GM12878 (cell line): ENCODE measurements around the gene ZNF140. TPM values are rescaled to one million over a fixed set of nuclear protein-coding genes. Genes with fewer than 3 reads are reported as not detected.

Experiments
- CHD2 ChIP-seq: IDR thresholded peaks from 2 replicates; pipeline ENCODE4 v1.6.1; 2011; ENCODE audit warnings: low read depth, low read length, improper control_type of control experiment, borderline replicate concordance
- JUNB ChIP-seq: IDR thresholded peaks from 2 replicates; pipeline ENCODE4 v1.6.1; 2016; ENCODE audit warnings: antibody characterized with exemption, mild to moderate bottlenecking
- KDM1A ChIP-seq: fragments of 200-600 bp; sonication (generic); IDR thresholded peaks from 2 replicates; pipeline ENCODE4 v1.6.1; 2016; ENCODE audit warnings: borderline replicate concordance
- MYC ChIP-seq: IDR thresholded peaks from 2 replicates; pipeline ENCODE4 v1.6.1; 2011; ENCODE audit warnings: mild to moderate bottlenecking, low read length, moderate library complexity, inconsistent platforms; ENCODE audit not compliant: insufficient read depth, insufficient replicate concordance, insufficient read length, severe bottlenecking
- NBN ChIP-seq: fragments of 450-650 bp; IDR thresholded peaks from 2 replicates; pipeline ENCODE4 v1.6.1; 2016
- RB1 ChIP-seq: fragments of 450-650 bp; formaldehyde crosslinking; IDR thresholded peaks from 2 replicates; pipeline ENCODE4 v1.6.1; 2017; ENCODE audit warnings: mild to moderate bottlenecking, borderline replicate concordance
- SREBF1 ChIP-seq: IDR thresholded peaks from 2 replicates; pipeline ENCODE4 v1.6.1; 2012; ENCODE audit warnings: mild to moderate bottlenecking, low read length
- TBL1XR1 ChIP-seq: IDR thresholded peaks from 2 replicates; pipeline ENCODE4 v1.6.1; 2012; ENCODE audit warnings: low read depth, low read length, improper control_type of control experiment
- polyA plus RNA-seq, 11 experiments: library from polyadenylated mRNA; depleted of rRNA in 4 of 11; unstranded in 6 of 11; stranded (reverse) in 5 of 11; fragments of >200 nt; fragmentation: Nextera tagmentation in 4 of 11; fragmentation: Illumina TruSeq in 1 of 11; extraction: Ambion mirVana in 4 of 11; extraction: Trizol in 1 of 11; gene quantifications; 1 replicate in 1 of 11; 2 replicates in 10 of 11; pipeline versions ENCODE4 v1.2.1 to v1.2.3, GENCODE V29; 2011 to 2016; ENCODE audit warnings: inconsistent platforms in 2 of 11, missing spikeins in 2 of 11, low read depth in 1 of 11
- total RNA-seq, 4 experiments: library from RNA; depleted of rRNA in 3 of 4; stranded (reverse); fragments of >200 nt in 3 of 4; fragmentation: Illumina TruSeq in 1 of 4; extraction: Trizol in 1 of 4; gene quantifications; 2 replicates each; pipeline versions ENCODE4 v1.2.1 to v1.2.3, GENCODE V29; 2013 to 2021
- TF ChIP-seq, protein P1 (sequence below): fragments of 450-650 bp; IDR thresholded peaks from 2 replicates; pipeline ENCODE4 v1.6.1; 2016; ENCODE audit warnings: mild to moderate bottlenecking
- TF ChIP-seq, protein P2 (sequence below): fragments of 450-650 bp; conservative IDR thresholded peaks from 2 replicates; pipeline ENCODE4 v1.6.1; 2017; ENCODE audit warnings: mild to moderate bottlenecking, moderate library complexity
- TF ChIP-seq, protein P3 (sequence below): fragments of 450-650 bp; IDR thresholded peaks from 2 replicates; pipeline ENCODE4 v1.6.1; 2017; ENCODE audit warnings: antibody characterized with exemption, mild to moderate bottlenecking, moderate library complexity
- TF ChIP-seq, protein P4 (sequence below): fragments of 450-650 bp; IDR thresholded peaks from 2 replicates; pipeline ENCODE4 v1.6.1; 2016; ENCODE audit warnings: mild to moderate bottlenecking, moderate library complexity, borderline replicate concordance
- TF ChIP-seq, protein P5 (sequence below): fragments of 450-650 bp; IDR thresholded peaks from 2 replicates; pipeline ENCODE4 v1.6.1; 2016; ENCODE audit warnings: mild to moderate bottlenecking
- TF ChIP-seq, protein P6 (sequence below): fragments of 450-650 bp; IDR thresholded peaks from 2 replicates; pipeline ENCODE4 v1.6.1; 2017; ENCODE audit warnings: mild to moderate bottlenecking, low read depth, inconsistent platforms; ENCODE audit not compliant: poor library complexity, severe bottlenecking

The ZNF140 gene
- total and polyA plus RNA-seq, 10 of the 15 experiments (the other 5 are each of a cell fraction or from before 2014, with no cell fraction given), result 6.8 to 21.2 (median 14.7) TPM

DNA sequence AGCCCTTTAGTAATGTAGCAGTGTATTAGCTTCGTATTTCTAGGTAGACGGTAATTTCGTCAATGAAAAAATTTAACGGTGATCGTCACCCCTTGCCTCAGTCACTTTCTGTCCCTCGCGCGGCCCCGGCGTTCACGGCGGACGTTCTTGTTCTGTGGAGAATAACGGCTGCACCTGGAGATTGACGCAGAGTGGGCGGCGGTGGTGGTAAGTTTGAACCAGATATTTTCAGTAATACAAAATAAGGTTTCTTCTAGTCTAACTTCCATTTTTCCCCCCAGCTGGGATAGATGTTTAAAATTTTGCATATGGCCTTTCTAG lies 50.0 kb downstream of the ZNF140 start (continued):
- TF ChIP-seq, protein P1, sequence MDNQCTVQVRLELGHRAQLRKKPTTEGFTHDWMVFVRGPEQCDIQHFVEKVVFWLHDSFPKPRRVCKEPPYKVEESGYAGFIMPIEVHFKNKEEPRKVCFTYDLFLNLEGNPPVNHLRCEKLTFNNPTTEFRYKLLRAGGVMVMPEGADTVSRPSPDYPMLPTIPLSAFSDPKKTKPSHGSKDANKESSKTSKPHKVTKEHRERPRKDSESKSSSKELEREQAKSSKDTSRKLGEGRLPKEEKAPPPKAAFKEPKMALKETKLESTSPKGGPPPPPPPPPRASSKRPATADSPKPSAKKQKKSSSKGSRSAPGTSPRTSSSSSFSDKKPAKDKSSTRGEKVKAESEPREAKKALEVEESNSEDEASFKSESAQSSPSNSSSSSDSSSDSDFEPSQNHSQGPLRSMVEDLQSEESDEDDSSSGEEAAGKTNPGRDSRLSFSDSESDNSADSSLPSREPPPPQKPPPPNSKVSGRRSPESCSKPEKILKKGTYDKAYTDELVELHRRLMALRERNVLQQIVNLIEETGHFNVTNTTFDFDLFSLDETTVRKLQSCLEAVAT, result peak; percentile 33
- TF ChIP-seq, protein P2, sequence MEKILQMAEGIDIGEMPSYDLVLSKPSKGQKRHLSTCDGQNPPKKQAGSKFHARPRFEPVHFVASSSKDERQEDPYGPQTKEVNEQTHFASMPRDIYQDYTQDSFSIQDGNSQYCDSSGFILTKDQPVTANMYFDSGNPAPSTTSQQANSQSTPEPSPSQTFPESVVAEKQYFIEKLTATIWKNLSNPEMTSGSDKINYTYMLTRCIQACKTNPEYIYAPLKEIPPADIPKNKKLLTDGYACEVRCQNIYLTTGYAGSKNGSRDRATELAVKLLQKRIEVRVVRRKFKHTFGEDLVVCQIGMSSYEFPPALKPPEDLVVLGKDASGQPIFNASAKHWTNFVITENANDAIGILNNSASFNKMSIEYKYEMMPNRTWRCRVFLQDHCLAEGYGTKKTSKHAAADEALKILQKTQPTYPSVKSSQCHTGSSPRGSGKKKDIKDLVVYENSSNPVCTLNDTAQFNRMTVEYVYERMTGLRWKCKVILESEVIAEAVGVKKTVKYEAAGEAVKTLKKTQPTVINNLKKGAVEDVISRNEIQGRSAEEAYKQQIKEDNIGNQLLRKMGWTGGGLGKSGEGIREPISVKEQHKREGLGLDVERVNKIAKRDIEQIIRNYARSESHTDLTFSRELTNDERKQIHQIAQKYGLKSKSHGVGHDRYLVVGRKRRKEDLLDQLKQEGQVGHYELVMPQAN, result 0 out of 2 replicates have a peak, but pooled peaks have one; percentile 2
- no peak for TF ChIP-seq SREBF1
- TF ChIP-seq, protein P3, sequence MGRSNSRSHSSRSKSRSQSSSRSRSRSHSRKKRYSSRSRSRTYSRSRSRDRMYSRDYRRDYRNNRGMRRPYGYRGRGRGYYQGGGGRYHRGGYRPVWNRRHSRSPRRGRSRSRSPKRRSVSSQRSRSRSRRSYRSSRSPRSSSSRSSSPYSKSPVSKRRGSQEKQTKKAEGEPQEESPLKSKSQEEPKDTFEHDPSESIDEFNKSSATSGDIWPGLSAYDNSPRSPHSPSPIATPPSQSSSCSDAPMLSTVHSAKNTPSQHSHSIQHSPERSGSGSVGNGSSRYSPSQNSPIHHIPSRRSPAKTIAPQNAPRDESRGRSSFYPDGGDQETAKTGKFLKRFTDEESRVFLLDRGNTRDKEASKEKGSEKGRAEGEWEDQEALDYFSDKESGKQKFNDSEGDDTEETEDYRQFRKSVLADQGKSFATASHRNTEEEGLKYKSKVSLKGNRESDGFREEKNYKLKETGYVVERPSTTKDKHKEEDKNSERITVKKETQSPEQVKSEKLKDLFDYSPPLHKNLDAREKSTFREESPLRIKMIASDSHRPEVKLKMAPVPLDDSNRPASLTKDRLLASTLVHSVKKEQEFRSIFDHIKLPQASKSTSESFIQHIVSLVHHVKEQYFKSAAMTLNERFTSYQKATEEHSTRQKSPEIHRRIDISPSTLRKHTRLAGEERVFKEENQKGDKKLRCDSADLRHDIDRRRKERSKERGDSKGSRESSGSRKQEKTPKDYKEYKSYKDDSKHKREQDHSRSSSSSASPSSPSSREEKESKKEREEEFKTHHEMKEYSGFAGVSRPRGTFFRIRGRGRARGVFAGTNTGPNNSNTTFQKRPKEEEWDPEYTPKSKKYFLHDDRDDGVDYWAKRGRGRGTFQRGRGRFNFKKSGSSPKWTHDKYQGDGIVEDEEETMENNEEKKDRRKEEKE, result no peak
- no peak for TF ChIP-seq RB1
- no peak for TF ChIP-seq KDM1A
- no peak for TF ChIP-seq TBL1XR1
- TF ChIP-seq, protein P4, sequence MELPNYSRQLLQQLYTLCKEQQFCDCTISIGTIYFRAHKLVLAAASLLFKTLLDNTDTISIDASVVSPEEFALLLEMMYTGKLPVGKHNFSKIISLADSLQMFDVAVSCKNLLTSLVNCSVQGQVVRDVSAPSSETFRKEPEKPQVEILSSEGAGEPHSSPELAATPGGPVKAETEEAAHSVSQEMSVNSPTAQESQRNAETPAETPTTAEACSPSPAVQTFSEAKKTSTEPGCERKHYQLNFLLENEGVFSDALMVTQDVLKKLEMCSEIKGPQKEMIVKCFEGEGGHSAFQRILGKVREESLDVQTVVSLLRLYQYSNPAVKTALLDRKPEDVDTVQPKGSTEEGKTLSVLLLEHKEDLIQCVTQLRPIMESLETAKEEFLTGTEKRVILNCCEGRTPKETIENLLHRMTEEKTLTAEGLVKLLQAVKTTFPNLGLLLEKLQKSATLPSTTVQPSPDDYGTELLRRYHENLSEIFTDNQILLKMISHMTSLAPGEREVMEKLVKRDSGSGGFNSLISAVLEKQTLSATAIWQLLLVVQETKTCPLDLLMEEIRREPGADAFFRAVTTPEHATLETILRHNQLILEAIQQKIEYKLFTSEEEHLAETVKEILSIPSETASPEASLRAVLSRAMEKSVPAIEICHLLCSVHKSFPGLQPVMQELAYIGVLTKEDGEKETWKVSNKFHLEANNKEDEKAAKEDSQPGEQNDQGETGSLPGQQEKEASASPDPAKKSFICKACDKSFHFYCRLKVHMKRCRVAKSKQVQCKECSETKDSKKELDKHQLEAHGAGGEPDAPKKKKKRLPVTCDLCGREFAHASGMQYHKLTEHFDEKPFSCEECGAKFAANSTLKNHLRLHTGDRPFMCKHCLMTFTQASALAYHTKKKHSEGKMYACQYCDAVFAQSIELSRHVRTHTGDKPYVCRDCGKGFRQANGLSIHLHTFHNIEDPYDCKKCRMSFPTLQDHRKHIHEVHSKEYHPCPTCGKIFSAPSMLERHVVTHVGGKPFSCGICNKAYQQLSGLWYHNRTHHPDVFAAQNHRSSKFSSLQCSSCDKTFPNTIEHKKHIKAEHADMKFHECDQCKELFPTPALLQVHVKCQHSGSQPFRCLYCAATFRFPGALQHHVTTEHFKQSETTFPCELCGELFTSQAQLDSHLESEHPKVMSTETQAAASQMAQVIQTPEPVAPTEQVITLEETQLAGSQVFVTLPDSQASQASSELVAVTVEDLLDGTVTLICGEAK, result peak; percentile 28; the same call in 1 of the 2 replicates
- TF ChIP-seq, protein P5, sequence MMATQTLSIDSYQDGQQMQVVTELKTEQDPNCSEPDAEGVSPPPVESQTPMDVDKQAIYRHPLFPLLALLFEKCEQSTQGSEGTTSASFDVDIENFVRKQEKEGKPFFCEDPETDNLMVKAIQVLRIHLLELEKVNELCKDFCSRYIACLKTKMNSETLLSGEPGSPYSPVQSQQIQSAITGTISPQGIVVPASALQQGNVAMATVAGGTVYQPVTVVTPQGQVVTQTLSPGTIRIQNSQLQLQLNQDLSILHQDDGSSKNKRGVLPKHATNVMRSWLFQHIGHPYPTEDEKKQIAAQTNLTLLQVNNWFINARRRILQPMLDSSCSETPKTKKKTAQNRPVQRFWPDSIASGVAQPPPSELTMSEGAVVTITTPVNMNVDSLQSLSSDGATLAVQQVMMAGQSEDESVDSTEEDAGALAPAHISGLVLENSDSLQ, result peak; percentile 54; the same call in 1 of the 2 replicates
- no peak for TF ChIP-seq JUNB
- TF ChIP-seq, protein P6, sequence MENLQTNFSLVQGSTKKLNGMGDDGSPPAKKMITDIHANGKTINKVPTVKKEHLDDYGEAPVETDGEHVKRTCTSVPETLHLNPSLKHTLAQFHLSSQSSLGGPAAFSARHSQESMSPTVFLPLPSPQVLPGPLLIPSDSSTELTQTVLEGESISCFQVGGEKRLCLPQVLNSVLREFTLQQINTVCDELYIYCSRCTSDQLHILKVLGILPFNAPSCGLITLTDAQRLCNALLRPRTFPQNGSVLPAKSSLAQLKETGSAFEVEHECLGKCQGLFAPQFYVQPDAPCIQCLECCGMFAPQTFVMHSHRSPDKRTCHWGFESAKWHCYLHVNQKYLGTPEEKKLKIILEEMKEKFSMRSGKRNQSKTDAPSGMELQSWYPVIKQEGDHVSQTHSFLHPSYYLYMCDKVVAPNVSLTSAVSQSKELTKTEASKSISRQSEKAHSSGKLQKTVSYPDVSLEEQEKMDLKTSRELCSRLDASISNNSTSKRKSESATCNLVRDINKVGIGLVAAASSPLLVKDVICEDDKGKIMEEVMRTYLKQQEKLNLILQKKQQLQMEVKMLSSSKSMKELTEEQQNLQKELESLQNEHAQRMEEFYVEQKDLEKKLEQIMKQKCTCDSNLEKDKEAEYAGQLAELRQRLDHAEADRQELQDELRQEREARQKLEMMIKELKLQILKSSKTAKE, result no peak
- 0 out of 2 replicates have a peak, but pooled peaks have one; percentile 8 for TF ChIP-seq NBN
- no peak for TF ChIP-seq CHD2
- no peak for TF ChIP-seq MYC
